GM19452 (cell line): ENCODE results near the gene STK17A.
A peak's percentile ranks its signal among the peaks of the same experiment; 100 is the strongest.

Experiments
- ATAC-seq: cut with Tn5 transposase; IDR thresholded peaks from one replicate; pipeline ENCODE4 v1.9.1; 2021; ENCODE audit not compliant: unreplicated experiment

STK17A gene

DNA sequence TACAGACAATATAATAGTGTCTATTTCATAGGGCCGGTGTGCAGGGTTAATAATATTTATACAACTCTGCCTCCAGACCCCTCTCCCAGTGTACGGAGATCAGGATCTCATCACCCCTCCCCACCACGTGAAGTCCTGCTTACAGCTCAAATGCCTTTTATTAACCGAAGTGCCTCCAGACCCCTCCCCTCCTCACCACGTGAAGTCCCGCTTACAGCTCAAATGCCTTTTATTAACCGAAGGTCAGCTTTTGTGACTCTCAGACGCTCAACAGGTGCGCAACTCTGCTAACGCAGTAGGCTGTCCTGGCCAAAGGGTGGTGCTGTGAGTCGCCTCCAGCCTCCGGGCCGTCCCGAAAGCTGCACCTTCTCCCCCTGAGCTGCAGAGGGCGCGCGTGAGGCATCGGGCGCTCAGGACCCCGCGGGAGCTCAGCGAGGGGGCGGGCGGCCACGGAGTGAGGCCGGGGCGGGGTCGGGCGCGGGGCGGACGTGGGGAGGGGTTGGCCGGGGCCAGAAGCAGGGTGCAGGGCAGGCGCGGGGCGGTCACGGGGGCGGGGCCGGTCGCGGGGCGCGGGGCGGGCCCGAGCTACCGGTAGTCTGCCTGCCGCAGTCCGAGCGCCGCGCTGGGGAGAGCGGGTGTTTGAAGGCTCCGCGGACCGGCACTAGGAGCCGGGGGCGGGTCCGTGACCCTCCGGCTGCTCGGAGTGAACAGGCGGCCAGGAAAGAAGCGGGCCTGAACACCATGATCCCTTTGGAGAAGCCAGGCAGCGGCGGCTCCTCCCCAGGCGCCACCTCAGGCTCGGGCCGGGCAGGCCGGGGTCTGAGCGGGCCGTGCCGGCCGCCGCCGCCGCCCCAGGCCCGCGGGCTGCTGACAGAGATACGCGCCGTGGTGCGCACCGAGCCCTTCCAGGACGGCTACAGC, at the start of gene STK17A:
STK17A (plus strand) TSS at position 606 of the 921 bp plus-strand sequence; CDS start at position 742, 136 bp downstream.
- ATAC-seq, result peak; percentile 68

DNA sequence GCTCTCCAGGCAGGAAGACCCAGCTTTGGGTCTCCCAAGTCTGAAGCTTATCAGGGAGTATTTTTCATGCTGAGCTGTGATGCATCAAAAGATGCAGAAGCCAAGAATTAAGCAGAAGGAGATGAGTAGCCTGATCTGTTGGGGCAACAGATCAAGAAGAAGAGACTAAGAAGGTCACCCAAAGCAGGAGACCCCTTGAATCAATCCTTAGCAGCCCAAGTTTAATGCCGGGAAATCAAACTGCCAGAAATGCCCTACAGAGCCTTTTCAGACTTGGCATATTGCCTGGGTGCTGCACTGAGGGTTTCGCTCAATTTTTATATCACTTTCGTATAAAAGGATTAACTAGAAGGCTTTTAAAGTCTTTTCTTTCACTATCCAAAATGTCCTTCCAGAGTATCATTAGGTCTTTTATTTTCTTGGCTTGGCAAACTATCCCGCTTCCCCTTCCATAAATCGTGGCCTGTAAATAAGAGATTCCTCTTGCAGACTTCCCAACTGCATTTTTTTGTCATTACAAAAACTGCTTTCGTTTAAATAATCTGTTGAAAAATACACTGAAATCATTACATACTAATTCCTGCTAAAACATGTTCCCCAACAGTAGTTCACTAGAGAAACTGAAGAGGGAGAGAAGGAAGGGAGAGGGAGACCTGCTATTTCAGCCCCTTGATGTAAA, 49.0 kb upstream of the STK17A start:
- no peak for ATAC-seq

DNA sequence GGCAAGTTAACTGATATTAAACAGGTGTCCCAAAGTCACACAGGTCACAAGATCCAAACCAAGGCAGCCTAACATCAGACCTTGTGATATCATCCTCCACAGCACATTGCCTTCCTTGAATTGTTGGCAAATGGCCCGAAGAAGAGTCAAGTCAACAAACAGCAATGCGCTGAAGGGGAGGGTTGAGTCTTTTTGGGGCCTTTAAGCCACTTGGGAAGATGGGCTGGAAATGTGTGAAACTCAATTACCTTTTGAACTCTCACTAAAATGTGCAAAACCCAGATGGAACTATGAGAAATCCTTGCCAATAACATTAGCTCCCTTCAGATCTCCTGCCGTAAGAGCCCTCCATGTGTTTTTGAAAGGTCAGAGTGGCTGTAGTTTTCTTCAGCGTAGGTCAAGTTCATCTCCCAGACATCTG, 47.9 kb upstream of the STK17A start:
- no peak for ATAC-seq

DNA sequence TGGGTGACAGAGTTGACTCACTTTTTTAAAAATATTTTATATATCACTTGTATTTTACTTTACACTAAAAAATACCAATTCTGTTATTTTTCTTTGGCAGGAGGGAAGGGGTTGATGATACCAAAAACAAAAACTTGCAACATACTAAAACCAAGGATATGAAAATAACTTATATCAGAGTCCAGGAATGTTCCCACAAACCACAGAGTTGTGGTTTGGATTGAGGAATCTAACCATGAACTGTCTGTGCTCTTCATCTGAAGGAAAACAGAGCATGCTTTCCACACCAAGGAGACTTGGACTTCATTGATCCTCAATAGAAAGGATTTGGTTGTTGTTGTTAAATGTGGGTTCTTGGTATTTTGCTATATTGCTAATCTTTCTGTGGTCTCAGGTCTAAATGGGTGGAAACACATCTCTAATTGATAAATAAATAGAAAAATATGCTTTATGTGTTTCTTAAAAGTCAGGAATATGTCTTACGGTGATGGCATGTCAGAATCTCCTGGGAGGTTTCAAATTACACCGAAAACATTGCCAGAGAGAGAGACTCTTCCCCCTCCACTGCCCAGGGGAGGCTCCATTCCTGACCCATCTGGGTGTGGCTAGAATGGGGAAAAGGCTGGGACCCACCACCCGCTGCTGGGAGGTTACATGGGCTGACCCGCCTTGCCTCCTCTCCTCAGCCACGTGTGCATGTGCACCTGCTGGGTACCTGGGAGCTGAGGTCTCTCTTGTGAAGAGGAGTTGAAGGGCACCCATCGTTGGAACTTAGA, 46.9 kb upstream of the STK17A start:
- no peak for ATAC-seq

DNA sequence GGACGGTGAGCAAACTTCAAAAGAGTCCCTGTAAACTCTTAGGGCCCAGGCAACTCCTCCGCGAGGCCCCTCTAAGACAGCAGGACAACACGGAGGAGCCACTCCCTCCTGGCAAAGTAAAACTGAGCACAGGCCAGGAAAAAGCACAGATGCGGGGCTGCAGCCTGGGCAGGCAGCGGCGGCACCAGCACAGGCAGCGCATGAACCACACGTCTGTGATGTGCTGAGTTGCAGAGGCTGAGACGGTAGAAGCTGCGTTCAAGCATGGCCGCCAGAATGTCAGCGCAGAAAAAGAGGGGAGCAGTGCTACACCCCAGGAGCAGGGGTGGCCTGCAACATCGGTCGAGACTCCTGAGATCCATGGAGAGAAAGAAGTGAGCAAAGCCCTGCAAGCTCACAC, 46.1 kb upstream of the STK17A start:
- ATAC-seq, result no peak

DNA sequence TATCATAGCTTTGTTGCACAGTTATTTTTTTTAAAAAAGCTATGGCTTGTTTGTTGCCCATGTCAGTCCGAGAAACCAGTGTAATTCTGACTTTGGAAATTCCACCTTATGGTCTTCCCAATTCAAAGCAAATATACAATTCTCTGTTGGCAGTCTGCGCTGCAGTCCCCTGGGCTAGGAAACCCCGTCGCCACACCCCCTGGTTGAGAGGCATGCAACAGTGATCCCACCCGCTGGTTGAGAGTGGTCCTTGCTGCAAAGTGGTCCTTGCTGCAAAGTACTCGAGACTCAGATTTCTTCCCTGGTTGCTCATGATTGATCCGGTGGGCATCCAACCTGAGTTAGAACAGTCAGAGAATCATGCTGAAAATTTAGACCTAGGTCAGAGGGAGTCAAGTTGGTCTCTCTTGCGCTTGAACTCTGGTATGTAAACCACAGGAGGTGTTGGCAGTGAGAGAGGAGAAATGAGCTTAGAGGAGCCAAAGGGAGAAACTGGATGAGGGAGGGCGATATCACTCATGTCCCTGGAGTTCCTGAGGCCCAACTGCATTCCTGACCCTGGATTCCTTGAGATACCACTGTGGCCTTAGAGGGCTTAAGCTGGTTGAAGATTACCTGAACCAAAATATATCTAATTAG, 45.0 kb upstream of the STK17A start:
- no peak for ATAC-seq

DNA sequence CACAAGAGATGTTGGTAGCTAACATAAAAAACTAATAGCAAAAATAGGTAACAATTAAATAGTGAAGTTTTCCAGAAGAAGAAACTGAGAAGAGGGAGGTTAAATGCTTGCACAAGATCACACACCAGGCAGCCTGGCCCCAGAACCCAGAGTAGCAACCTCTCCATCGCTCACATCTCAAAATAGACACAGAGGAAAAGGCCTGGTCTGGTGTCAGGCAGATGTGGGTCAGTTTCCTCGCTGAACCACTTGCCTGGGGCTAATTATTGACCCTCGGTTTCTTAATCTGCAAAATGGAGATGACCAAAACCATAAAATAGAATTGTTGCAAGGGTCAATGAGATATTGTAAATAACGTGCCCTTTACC, 44.5 kb upstream of the STK17A start:
- no peak for ATAC-seq

DNA sequence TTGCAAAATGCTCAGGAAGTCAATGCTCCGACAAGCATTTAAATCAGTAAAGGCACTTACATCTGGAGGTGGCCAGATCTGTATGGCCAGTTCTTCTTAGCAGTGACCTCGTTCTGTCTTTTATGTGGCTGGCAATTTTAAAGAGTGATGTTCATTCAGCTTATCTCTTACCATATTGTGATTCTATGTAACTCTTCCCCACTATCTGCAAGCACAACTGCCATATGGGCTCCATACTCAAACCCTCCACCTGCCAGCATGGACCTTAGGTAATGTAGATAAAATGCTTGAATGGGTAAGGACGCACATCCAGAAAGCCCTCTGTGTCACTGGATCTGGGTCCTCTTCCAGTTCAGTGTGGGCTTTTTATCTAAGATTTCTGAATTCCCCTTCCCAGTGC, 42.4 kb upstream of the STK17A start:
- ATAC-seq, result no peak

DNA sequence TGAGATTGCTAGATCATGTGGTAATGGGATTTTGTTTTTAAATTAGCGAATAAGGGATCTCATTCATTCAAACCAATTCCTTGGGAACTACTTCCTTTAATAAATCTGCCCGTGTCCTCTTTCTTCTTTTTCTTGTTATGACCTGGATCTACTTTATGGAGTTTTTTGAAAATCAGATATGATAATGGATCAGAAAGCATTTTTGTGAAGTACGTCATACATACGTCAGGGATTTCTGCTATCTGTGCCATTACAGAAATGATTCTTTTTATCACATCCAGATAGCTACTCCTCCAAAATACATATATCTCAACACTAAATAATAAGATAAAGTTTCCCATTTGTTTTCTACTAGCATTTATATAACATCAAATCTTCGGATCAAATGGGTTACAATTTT, 40.2 kb upstream of the STK17A start:
- no peak for ATAC-seq

DNA sequence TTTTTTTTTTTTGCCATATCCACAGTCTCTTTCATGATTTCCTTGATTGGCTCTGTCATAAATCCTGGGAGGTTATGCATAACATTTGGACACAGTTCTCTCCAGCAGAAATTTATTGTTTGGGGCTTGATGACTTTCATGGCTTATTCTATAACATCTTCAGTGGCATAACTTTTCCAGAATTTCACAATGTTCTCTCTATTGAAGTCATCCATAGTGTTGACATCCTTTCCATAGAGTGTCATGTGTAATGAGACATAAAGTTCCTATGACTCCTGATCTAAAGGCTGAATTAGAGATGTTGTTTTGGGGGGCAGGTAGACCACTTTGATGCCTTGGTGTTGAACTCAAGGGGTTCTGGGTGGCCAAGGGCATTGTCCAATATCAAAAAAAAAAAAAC, 36.7 kb upstream of the STK17A start:
- ATAC-seq, result no peak

DNA sequence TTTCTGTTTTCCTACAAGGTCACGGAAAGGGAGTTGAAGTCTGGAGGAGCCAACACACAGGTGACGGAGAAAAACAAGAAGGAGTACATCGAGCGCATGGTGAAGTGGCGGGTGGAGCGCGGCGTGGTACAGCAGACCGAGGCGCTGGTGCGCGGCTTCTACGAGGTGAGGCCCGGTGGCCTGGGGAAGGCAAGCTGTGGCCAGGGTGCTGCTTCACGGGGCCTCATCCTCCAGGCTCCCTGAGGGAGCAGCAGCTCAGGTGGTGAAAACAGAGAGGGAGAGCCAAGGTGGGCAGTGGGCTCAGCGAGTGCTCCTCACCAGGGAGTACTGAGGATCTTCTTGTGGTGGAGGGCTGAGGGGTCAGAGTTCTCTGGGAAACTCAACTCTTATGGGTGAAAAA, 32.5 kb upstream of the STK17A start:
- no peak for ATAC-seq

DNA sequence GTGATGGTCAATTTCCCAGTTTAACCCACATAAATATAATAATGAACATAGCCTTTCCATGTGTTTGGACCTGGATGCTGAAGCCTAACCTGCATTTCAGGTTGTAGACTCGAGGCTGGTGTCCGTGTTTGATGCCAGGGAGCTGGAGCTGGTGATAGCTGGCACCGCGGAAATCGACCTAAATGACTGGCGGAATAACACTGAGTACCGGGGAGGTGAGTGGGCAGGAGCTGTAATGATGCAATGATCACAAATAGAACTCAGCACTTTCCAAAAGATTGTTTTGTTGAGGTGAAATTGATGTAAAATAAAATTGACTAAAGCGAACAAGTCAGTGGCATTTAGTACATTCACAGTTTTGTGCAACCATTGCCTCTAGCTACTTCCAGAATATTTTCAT, 30.8 kb upstream of the STK17A start:
- no peak for ATAC-seq

DNA sequence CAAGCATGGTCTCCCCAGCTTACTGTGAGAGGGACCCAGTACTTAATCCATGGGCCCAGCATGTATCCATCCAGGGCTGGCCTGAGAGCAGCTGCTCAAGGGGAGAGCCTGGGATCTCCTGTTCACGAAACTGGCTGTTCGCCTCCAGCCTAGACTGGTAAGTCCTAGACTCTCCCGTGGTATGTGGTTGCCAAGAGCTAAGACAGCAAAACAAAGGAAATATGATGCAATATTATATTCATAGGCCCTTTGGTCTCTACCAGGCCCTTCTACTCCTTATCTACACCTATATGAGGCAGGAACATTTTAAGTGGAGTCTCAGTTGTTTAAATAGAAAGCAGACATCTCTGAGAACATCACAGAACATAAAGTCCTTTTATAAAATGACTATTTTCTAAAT, 28.9 kb upstream of the STK17A start:
- ATAC-seq, result no peak

DNA sequence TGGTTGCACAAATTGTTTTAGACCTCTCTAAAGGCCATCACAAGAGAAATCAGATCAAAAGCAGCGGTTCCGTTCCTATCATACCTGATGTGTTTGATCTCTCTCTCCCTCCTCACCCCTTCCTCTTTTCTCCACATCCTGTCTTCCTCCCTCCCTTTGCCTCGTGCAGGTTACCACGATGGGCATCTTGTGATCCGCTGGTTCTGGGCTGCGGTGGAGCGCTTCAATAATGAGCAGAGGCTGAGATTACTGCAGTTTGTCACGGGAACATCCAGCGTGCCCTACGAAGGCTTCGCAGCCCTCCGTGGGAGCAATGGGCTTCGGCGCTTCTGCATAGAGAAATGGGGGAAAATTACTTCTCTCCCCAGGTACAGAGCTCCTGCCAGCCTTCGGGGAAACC, 28.5 kb upstream of the STK17A start:
- ATAC-seq, result no peak

DNA sequence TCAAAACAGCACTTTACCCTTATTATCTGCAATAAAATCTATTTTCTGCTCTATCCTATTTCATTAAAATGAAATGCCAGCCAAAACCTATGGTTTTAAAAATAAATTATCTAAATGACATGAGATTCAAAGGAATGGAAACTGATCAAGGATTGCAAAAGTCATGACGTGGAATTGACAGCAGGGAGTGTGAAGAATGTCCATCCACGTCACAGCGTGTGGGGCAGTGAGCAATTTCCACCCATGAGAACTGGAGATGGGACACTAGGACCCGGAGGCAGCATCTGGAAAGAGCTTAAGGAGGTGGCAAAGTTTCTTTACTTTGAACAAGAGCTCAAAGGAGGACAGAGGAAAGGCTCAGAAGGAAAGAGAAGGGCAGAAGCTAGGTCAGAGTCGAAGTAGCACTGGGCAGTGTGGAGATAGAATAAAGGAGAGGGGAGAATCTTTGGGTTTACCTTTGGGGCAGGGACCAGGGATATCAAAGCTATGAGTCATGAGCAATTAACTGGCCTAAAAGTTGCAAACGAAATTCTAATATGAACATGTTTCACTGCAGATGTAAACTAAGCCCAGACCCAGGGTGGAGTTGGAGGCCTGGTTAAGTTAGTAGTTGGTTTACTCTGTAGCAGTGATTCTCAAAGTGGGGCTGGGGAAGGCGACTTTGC, 24.9 kb upstream of the STK17A start:
- ATAC-seq, result no peak

DNA sequence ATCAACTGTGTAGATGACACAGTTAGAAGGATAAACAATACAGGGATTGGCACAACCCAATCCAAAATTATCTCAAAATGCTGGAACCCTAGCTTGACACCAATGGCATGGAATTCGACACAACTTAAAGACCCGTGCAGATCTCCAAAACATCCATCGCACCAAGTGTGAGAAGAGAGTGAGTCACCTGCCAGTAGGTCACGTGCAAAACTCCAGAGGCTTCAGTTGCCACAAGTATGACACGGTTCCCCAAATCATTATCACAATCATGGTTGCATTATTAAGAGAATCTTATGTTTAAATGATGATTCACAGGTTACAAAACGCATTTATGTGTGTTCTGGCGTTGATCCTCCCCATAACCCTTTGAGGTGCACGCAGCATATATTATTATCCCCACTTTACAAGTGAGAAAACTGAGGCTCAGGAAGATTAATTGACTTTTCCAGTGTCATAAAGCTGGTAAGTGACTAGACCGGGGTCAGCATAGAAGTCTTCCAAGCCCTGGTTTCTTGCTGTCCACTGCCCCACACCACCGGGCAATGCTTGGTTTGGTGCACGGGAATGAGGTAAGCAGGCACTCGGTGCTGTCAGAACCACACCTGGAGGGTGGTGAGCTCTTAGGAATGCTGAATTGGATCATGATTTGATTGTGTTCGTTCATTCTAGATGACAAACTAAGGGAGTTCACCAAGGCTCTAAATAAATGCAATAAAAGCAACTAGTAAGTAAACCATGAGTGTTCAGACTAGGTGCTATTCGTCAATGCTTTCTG, 23.6 kb upstream of the STK17A start:
- ATAC-seq, result no peak

DNA sequence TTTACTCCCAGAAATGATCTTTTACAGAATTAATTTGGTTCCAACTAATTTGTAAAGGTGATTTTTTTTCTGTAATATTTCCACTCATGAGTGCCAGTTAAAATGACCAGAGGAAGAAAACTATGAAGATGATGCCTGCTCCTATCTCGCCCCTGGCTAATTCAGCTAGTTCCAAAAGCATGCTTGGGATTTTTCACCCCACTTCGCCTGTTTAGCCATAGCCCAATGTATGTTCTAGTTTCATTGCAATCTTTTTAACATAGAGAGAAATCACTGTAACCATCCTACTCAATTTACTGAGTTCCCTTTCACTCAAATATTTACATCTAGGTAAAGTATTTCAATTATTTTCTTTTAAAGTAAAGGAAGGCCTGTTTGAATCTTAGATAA, 23.0 kb upstream of the STK17A start:
- ATAC-seq, result no peak

DNA sequence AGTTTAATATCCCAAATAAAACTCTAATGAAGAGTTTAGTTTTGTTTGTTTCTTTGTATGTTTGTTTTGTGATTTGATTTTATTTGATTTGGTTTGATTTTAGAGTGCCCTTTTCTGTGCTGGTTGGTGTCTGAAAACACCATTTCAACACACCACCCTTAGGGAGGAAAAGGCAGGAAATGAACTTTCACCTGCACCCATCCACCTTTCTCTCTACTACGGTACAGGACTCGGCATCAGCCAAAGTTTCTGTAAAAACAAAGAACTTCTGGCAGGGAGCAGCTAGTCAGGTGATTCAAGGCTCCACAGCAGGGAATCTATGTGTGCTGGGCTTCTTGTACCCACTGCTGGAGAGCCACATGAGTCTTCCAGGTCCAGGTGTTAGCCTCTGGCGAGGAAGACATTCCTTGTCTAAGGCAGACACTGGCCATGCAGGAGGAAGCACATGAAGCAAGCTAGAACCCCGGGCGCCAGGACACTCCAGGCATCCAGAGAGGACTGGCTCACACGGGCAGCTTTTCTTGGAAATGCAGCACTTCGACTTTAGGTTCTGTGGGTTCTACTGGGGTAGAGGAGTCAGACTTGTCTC, 22.1 kb upstream of the STK17A start:
- ATAC-seq, result no peak

DNA sequence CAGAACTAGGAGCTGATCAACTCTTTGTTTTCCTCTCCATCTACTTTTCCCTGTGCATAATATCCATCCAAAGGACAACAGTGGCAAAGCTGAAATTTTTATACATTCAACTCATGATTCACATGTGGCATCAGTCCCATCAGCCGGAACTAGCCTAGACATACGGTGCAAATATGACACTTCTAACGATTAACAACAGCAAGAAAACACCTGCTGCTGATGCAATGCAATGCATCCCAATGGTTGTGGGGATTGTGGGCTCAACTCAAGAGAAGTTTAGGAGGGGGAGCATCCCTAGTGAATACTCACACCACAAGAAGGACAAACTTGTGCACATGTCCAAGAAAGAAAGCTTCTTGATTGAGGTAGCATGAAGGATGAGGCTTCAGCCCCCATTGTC, 20.5 kb upstream of the STK17A start:
- no peak for ATAC-seq

DNA sequence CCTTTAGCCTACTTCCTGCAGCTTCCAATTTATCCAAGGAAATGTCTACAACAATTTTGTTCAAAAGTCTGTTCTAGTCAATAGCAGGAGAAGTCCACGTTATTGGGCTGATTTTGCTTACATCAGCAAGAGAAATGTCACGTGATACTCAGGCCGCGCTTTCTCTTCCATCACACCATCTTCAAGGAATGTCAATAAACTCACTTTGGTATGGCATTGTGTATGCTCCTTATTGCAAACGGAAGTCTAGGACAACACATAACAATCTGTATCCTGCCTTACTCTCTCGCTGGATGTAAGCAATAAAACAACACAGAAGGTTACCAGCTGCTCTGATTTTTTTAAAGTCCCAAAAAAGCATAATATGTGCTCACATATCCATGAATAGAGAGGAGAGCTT, 17.1 kb upstream of the STK17A start:
- no peak for ATAC-seq
